ENCODE measurements around the gene HLCS.

DNA sequence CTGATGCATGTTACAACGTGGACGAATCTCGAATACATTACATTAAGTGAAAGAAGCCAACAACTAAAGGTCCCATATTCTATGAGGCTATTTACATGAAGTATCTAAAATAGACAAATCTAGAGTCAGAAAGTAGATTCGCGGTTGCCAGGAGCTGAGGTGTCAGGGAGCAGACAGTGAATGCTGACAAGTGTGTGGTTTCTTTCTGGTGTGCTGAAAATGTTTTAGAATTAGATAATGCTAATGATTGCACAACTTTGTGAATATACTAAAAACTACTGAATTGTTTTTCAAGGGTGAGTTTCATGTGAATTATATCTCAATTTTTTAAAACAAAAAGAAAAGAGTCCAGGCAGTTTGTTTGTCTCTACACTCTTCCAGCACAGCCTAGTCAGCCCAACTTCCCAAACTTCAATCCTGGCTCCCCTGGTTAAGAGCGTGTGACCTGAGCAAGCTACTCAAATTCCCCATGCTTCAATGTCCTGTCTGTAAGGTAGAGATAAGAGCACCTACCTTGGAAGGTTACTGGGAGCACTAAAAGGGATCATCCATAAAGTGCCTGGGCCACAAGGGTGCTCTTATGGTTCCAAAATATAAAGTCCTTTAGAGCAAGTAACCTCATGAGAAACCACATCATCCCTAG, 20.9 kb downstream of the HLCS start:
- TF ChIP-seq, protein P1, sequence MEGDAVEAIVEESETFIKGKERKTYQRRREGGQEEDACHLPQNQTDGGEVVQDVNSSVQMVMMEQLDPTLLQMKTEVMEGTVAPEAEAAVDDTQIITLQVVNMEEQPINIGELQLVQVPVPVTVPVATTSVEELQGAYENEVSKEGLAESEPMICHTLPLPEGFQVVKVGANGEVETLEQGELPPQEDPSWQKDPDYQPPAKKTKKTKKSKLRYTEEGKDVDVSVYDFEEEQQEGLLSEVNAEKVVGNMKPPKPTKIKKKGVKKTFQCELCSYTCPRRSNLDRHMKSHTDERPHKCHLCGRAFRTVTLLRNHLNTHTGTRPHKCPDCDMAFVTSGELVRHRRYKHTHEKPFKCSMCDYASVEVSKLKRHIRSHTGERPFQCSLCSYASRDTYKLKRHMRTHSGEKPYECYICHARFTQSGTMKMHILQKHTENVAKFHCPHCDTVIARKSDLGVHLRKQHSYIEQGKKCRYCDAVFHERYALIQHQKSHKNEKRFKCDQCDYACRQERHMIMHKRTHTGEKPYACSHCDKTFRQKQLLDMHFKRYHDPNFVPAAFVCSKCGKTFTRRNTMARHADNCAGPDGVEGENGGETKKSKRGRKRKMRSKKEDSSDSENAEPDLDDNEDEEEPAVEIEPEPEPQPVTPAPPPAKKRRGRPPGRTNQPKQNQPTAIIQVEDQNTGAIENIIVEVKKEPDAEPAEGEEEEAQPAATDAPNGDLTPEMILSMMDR (IDR thresholded peaks at IDR 0.05), result no peak
- no peak for TF ChIP-seq POLR2A (IDR thresholded peaks at IDR 0.05)
- no peak for TF ChIP-seq EP300 (IDR thresholded peaks at IDR 0.05)
- TF ChIP-seq POLR2AphosphoS5 (IDR thresholded peaks at IDR 0.05), result no peak

All from sigmoid colon (tissue), 4 donors.